ENCODE measurements around the gene SKA3. TPM values are rescaled to one million over a fixed set of nuclear protein-coding genes. Genes with fewer than 3 reads are reported as not detected.
A peak's percentile ranks its signal among the peaks of the same experiment; 100 is the strongest.

SKA3 gene
- total RNA-seq, 1 experiment from 2014 or later = 42.1 TPM

GRCh38 chr13:21176215-21176981 lies at the start of gene SKA3, which contains the start of gene MRPL57 (continued):
- TF ChIP-seq, protein P1, sequence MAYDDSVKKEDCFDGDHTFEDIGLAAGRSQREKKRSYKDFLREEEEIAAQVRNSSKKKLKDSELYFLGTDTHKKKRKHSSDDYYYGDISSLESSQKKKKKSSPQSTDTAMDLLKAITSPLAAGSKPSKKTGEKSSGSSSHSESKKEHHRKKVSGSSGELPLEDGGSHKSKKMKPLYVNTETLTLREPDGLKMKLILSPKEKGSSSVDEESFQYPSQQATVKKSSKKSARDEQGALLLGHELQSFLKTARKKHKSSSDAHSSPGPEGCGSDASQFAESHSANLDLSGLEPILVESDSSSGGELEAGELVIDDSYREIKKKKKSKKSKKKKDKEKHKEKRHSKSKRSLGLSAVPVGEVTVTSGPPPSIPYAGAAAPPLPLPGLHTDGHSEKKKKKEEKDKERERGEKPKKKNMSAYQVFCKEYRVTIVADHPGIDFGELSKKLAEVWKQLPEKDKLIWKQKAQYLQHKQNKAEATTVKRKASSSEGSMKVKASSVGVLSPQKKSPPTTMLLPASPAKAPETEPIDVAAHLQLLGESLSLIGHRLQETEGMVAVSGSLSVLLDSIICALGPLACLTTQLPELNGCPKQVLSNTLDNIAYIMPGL (CRISPR knock-in tag; IDR thresholded peaks at IDR 0.05) = peak; percentile 96
- TF ChIP-seq ERG (CRISPR knock-in tag; IDR thresholded peaks at IDR 0.05) (peak; percentile 54; the same call in 1 of the 2 replicates), OVOL2 (CRISPR knock-in tag; IDR thresholded peaks at IDR 0.05; ENCODE audit: borderline replicate concordance) (no peak), ZNF232 (CRISPR knock-in tag; IDR thresholded peaks at IDR 0.05) (peak; percentile 72; the same call in 1 of the 2 replicates), TEAD1 (CRISPR knock-in tag; IDR thresholded peaks at IDR 0.05) (peak; percentile 79; the same call in 1 of the 2 replicates), USF1 (CRISPR knock-in tag; IDR thresholded peaks at IDR 0.05) (peak; percentile 18; the same call in 1 of the 2 replicates), CBFB (CRISPR knock-in tag; IDR thresholded peaks at IDR 0.05; ENCODE audit: low read depth) (peak; percentile 91; the same call in 1 of the 2 replicates), ATF1 (CRISPR knock-in tag; IDR thresholded peaks at IDR 0.05) (peak; percentile 52; the same call in 1 of the 2 replicates), PRRX2 (CRISPR knock-in tag; IDR thresholded peaks at IDR 0.05) (0 out of 2 replicates have a peak, but pooled peaks have one; percentile 45), GTF2I (CRISPR knock-in tag; conservative IDR thresholded peaks at IDR 0.05) (no peak), GRHL2 (CRISPR knock-in tag; IDR thresholded peaks at IDR 0.05; ENCODE audit: insufficient replicate concordance, severe bottlenecking) (no peak), ZNF317 (CRISPR knock-in tag; IDR thresholded peaks at IDR 0.05; ENCODE audit: borderline replicate concordance, low read depth) (peak; percentile 52), FOXK1 (CRISPR knock-in tag; IDR thresholded peaks at IDR 0.05) (peak; percentile 35; the same call in 1 of the 2 replicates), ZNF425 (CRISPR knock-in tag; conservative IDR thresholded peaks at IDR 0.05) (no peak), SMAD3 (CRISPR knock-in tag; IDR thresholded peaks at IDR 0.05; ENCODE audit: borderline replicate concordance) (peak; percentile 95), PRDM15 (CRISPR knock-in tag; IDR thresholded peaks at IDR 0.05) (no peak), MYBL2 (CRISPR knock-in tag; IDR thresholded peaks at IDR 0.05) (peak; percentile 97), ZNF121 (CRISPR knock-in tag; IDR thresholded peaks at IDR 0.05) (no peak), ESRRA (CRISPR knock-in tag; IDR thresholded peaks at IDR 0.05; ENCODE audit: borderline replicate concordance) (peak; percentile 59; the same call in 1 of the 2 replicates), EMX1 (CRISPR knock-in tag; IDR thresholded peaks at IDR 0.05) (no peak), MXD4 (CRISPR knock-in tag; IDR thresholded peaks at IDR 0.05; ENCODE audit: borderline replicate concordance) (no peak)
- TF ChIP-seq, protein P2, sequence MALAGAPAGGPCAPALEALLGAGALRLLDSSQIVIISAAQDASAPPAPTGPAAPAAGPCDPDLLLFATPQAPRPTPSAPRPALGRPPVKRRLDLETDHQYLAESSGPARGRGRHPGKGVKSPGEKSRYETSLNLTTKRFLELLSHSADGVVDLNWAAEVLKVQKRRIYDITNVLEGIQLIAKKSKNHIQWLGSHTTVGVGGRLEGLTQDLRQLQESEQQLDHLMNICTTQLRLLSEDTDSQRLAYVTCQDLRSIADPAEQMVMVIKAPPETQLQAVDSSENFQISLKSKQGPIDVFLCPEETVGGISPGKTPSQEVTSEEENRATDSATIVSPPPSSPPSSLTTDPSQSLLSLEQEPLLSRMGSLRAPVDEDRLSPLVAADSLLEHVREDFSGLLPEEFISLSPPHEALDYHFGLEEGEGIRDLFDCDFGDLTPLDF (CRISPR knock-in tag; IDR thresholded peaks at IDR 0.05) = no peak
- TF ChIP-seq, protein P3, sequence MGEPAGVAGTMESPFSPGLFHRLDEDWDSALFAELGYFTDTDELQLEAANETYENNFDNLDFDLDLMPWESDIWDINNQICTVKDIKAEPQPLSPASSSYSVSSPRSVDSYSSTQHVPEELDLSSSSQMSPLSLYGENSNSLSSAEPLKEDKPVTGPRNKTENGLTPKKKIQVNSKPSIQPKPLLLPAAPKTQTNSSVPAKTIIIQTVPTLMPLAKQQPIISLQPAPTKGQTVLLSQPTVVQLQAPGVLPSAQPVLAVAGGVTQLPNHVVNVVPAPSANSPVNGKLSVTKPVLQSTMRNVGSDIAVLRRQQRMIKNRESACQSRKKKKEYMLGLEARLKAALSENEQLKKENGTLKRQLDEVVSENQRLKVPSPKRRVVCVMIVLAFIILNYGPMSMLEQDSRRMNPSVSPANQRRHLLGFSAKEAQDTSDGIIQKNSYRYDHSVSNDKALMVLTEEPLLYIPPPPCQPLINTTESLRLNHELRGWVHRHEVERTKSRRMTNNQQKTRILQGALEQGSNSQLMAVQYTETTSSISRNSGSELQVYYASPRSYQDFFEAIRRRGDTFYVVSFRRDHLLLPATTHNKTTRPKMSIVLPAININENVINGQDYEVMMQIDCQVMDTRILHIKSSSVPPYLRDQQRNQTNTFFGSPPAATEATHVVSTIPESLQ (CRISPR knock-in tag; IDR thresholded peaks at IDR 0.05) = no peak
- TF ChIP-seq, protein P4, sequence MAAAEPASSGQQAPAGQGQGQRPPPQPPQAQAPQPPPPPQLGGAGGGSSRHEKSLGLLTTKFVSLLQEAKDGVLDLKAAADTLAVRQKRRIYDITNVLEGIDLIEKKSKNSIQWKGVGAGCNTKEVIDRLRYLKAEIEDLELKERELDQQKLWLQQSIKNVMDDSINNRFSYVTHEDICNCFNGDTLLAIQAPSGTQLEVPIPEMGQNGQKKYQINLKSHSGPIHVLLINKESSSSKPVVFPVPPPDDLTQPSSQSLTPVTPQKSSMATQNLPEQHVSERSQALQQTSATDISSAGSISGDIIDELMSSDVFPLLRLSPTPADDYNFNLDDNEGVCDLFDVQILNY (CRISPR knock-in tag; IDR thresholded peaks at IDR 0.05) = peak; percentile 93

All from WTC11 (cell line).